ENCODE data around the gene PEAK3.

Gene PEAK3

GRCh38 chr19:2315121-2315817 is 33.3 kb upstream of the PEAK3 start:
- no peak for DNase-seq

- DNase-seq, result no peak
These were observed 31.0 kb upstream of the PEAK3 start for GRCh38 chr19:2312820-2313501.

GRCh38 chr19:2311093-2311492 is 29.1 kb upstream of the PEAK3 start:
- no peak for DNase-seq

- DNase-seq, result no peak
These were observed 27.9 kb upstream of the PEAK3 start for GRCh38 chr19:2309734-2310362.

GRCh38 chr19:2308114-2308556 is 26.2 kb upstream of the PEAK3 start, which contains the start of gene LINGO3:
Gene LINGO3, minus strand, starts transcription at chr19:2308154. Its CDS starts 16,378 bp downstream, at chr19:2291776.
- no peak for DNase-seq

- DNase-seq, result no peak
These were observed 25.6 kb upstream of the PEAK3 start for GRCh38 chr19:2307518-2308012.

GRCh38 chr19:2306971-2307370 is 25.0 kb upstream of the PEAK3 start:
- no peak for DNase-seq

- DNase-seq, result no peak
These were observed 24.4 kb upstream of the PEAK3 start for GRCh38 chr19:2306281-2306806.

- DNase-seq, result no peak
These were observed 23.7 kb upstream of the PEAK3 start for GRCh38 chr19:2305452-2306280.

- no peak for DNase-seq
These were observed 21.3 kb upstream of the PEAK3 start for GRCh38 chr19:2303211-2303798.

GRCh38 chr19:2302319-2303210 is 20.6 kb upstream of the PEAK3 start:
- no peak for DNase-seq

- DNase-seq, result no peak
These were observed 18.6 kb upstream of the PEAK3 start for GRCh38 chr19:2300533-2300932.

GRCh38 chr19:2296141-2296540 is 14.2 kb upstream of the PEAK3 start:
- no peak for DNase-seq

GRCh38 chr19:2294687-2295335 is 12.8 kb upstream of the PEAK3 start:
- peak; percentile 11 to 47 for DNase-seq

- DNase-seq, result no peak
These were observed 9.3 kb upstream of the PEAK3 start for GRCh38 chr19:2291185-2291751.

GRCh38 chr19:2290441-2291184 is 8.6 kb upstream of the PEAK3 start:
- DNase-seq, result no peak

GRCh38 chr19:2289714-2290435 is 7.9 kb upstream of the PEAK3 start:
- DNase-seq, result no peak
